PC-3 (cell line): ENCODE data around the gene C7. TPM values are rescaled to one million over a fixed set of nuclear protein-coding genes. Genes with fewer than 3 reads are reported as not detected.
A peak's percentile ranks its signal among the peaks of the same experiment; 100 is the strongest.

Experiments used
- ATAC-seq: fragments of 200-7000 bp; cut with Tn5 transposase; 2 replicates; pipeline ENCODE4 v1.9.1; 2020; ENCODE audit warnings: mild to moderate bottlenecking, moderate library complexity
- BruUV-seq: library from RNA; stranded (reverse); fragments of 400-500 nt; replicated peaks from 2 replicates; lab custom pipeline; 2021; lab: Mats Ljungman, UMichigan
- CTCF ChIA-PET: fragments of 300-600 bp; sonication (Branson Sonifier 250); formaldehyde crosslinking; loops from one replicate; lab custom pipeline; 2022; ENCODE audit warnings: antibody characterized with exemption; lab: Charles Lee
- POLR2A ChIA-PET: fragments of 300-600 bp; sonication (Branson Sonifier 250); formaldehyde crosslinking; loops from one replicate; lab custom pipeline; 2022; ENCODE audit warnings: antibody characterized with exemption; ENCODE audit not compliant: unreplicated experiment; lab: Charles Lee
- DNase-seq: peaks from one replicate; pipeline ENCODE4 v3.0.0-alpha.2; 2015
- H2AFZ ChIP-seq: fragments of 300-600 bp; sonication (generic); 2 replicates; pipeline ENCODE4 v1.6.0; 2016; ENCODE audit warnings: antibody characterized with exemption, low read length
- H3F3A ChIP-seq: fragments of 300-600 bp; sonication (generic); one replicate; pipeline ENCODE4 v1.6.0; 2017; ENCODE audit warnings: antibody characterized with exemption, low read length, control low read depth, mild to moderate bottlenecking; ENCODE audit not compliant: unreplicated experiment
- H3K27ac ChIP-seq: fragments of 300-600 bp; sonication (generic); 2 replicates; pipeline ENCODE4 v1.5.1; 2016; ENCODE audit warnings: mild to moderate bottlenecking, low read length
- H3K27me3 ChIP-seq: fragments of 300-600 bp; sonication (generic); 2 replicates; pipeline ENCODE4 v1.6.1; 2016; ENCODE audit warnings: low read length, mixed read lengths
- H3K36me3 ChIP-seq: fragments of 300-600 bp; sonication (generic); 2 replicates; pipeline ENCODE4 v1.6.1; 2016; ENCODE audit warnings: low read depth, mixed run types, low read length, mixed read lengths
- H3K4me1 ChIP-seq: fragments of 300-600 bp; sonication (generic); 2 replicates; pipeline ENCODE4 v1.5.1; 2016; ENCODE audit warnings: low read length; ENCODE audit not compliant: insufficient read depth
- H3K4me2 ChIP-seq: fragments of 300-600 bp; sonication (generic); 2 replicates; pipeline ENCODE4 v1.6.0; 2016; ENCODE audit warnings: low read length
- H3K4me3 ChIP-seq: fragments of 300-600 bp; sonication (generic); 2 replicates; pipeline ENCODE4 v1.5.1; 2016; ENCODE audit warnings: mild to moderate bottlenecking, low read length, mixed read lengths
- H3K79me2 ChIP-seq: fragments of 300-600 bp; sonication (generic); 2 replicates; pipeline ENCODE4 v1.6.1; 2017; ENCODE audit warnings: low read length, mixed read lengths
- H3K9ac ChIP-seq: fragments of 300-600 bp; sonication (generic); 2 replicates; pipeline ENCODE4 v1.6.0; 2016; ENCODE audit warnings: mild to moderate bottlenecking, low read length
- H3K9me2 ChIP-seq: fragments of 300-600 bp; sonication (generic); replicated peaks from 2 replicates; pipeline ENCODE4 v1.6.1; 2016; ENCODE audit warnings: mixed run types, low read length, mixed read lengths
- H3K9me3 ChIP-seq: fragments of 300-600 bp; sonication (generic); 2 replicates; pipeline ENCODE4 v1.6.1; 2016; ENCODE audit warnings: low read length, mixed read lengths
- H4K20me1 ChIP-seq: fragments of 300-600 bp; sonication (generic); 2 replicates; pipeline ENCODE4 v1.6.1; 2016; ENCODE audit warnings: low read length, mixed read lengths
- CTCF ChIP-seq: fragments of 300-600 bp; sonication (generic); conservative IDR thresholded peaks from 2 replicates; pipeline ENCODE4 v1.5.1; 2017; ENCODE audit warnings: antibody characterized with exemption, low read depth, mild to moderate bottlenecking, low read length
- EZH2 ChIP-seq: fragments of 300-600 bp; sonication (generic); IDR thresholded peaks from one replicate; pipeline ENCODE4 v1.6.1; 2017; ENCODE audit warnings: antibody characterized with exemption, mild to moderate bottlenecking, low read length; ENCODE audit not compliant: unreplicated experiment
- EZH2phosphoT487 ChIP-seq: fragments of 300-600 bp; sonication (generic); IDR thresholded peaks from 2 replicates; pipeline ENCODE4 v1.6.1; 2018; ENCODE audit warnings: mild to moderate bottlenecking, antibody characterized with exemption, low read length, borderline replicate concordance
- intact Hi-C: fragments of 100-400 bp; cut with micrococcal nuclease; formaldehyde crosslinking; loops from 2 replicates; pipeline ENCODE4 v1.9.0; 2023
- total RNA-seq: library from RNA; depleted of rRNA; stranded (reverse); fragments of >200 nt; gene quantifications from 2 replicates; pipeline ENCODE4 v1.2.3, GENCODE V29; 2014

The C7 gene
- total RNA-seq, 1 experiment from 2014 or later, result not detected

GRCh38 chr5:40988746-40989510, 79.6 kb downstream of the C7 start:
- no peaks in the 10 kb centered on the region for H3K27me3 ChIP-seq
- no peak overlapping the region for H3K9ac ChIP-seq
- ATAC-seq (peak; percentile 7), DNase-seq (peak; percentile 89)
- peaks cover 68% of the 10 kb centered on the region for H3K4me1 ChIP-seq
- intact Hi-C loops, result loop anchor here (5.0 to 10.0 kb wide), 3 partner anchors 87 to 426 kb away; no protein-coding TSS in a partner anchor
- no peaks in the 10 kb centered on the region for H3K79me2 ChIP-seq
- H3F3A ChIP-seq, result peaks cover 14% of the 10 kb centered on the region
- H3K4me2 ChIP-seq, result peak overlapping the region; percentile 49
- no peaks in the 10 kb centered on the region for H3K9me3 ChIP-seq
- no peaks in the 10 kb centered on the region for H4K20me1 ChIP-seq
- no peak overlapping the region for H3K4me3 ChIP-seq
- POLR2A ChIA-PET, result interaction anchor here (0.6 kb wide), 2 partner anchors 84 to 128 kb away, joined by 4 to 8 read pairs; no protein-coding TSS in a partner anchor
- CTCF ChIA-PET, result no interaction called here
- H3K9me2 ChIP-seq, result no peaks in the 10 kb centered on the region
- H3K27ac ChIP-seq, result peak overlapping the region; percentile 55
- H3K36me3 ChIP-seq, result no peaks in the 10 kb centered on the region; the same call in 1 of the 2 replicates
- BruUV-seq, result TSS peak; percentile 72
- no peak for TF ChIP-seq CTCF
- H2AFZ ChIP-seq, result peak overlapping the region; percentile 19; the same call in 1 of the 2 replicates

- no TSS peak for BruUV-seq
- Histone ChIP-seq H3K36me3 (no peaks in the 10 kb centered on the region; the same call in 1 of the 2 replicates), H2AFZ (no peak overlapping the region), H3F3A (peaks cover 17% of the 10 kb centered on the region), H3K9ac (no peak overlapping the region), H3K27ac (peak overlapping the region; percentile 63), H3K9me3 (no peaks in the 10 kb centered on the region), H3K4me1 (peaks cover 60% of the 10 kb centered on the region), H3K9me2 (no peaks in the 10 kb centered on the region), H4K20me1 (no peaks in the 10 kb centered on the region), H3K4me3 (peak overlapping the region; percentile 19; the same call in 1 of the 2 replicates), H3K79me2 (no peaks in the 10 kb centered on the region), H3K27me3 (no peaks in the 10 kb centered on the region), H3K4me2 (peak overlapping the region; percentile 65)
- peak; percentile 80 for ATAC-seq
- POLR2A ChIA-PET, result no interaction called here
- intact Hi-C loops, result loop anchor here (10.0 kb wide), 1 partner anchor 253 kb away; no protein-coding TSS in a partner anchor
- TF ChIP-seq EZH2 (no peak), CTCF (no peak), EZH2phosphoT487 (no peak)
- CTCF ChIA-PET, result no interaction called here
- DNase-seq, result peak; percentile 96
These were observed 82.1 kb downstream of the C7 start for GRCh38 chr5:40991168-40991980.
